Measurements from ENCODE around the gene KIF16B. TPM values are rescaled to one million over a fixed set of nuclear protein-coding genes. Genes with fewer than 3 reads are reported as not detected.
A peak's percentile ranks its signal among the peaks of the same experiment; 100 is the strongest.

KIF16B gene
- total and polyA plus RNA-seq, 4 experiments from 2014 or later = 3.2 to 12.0 (median 10.0) TPM

- ChIA-PET POLR2A (ENCODE audit: partially characterized antibody) (no interaction called here), CTCF (ENCODE audit: partially characterized antibody) (no interaction called here)
- no peak overlapping the region for H3K4me3 ChIP-seq (ENCODE audit: low read length in 2 of 2)
- intact Hi-C loops (cut with micrococcal nuclease) = no loop called here
- H3K27me3 ChIP-seq (ENCODE audit: insufficient read depth, low read length) = no peaks in the 10 kb centered on the region
- H3K27me3 Mint-ChIP-seq = no peaks in the 10 kb centered on the region
- no peaks in the 10 kb centered on the region for H3K36me3 ChIP-seq (ENCODE audit: insufficient read depth, low read length)
- no peak overlapping the region for H3K27ac ChIP-seq (ENCODE audit: low read depth, low read length)
- H3K36me3 Mint-ChIP-seq = peaks cover 13 to 47% of the 10 kb centered on the region in 2 donors
- no peaks in the 10 kb centered on the region for H3K9me3 Mint-ChIP-seq
- no peak overlapping the region for H3K4me3 Mint-ChIP-seq
- no peaks in the 10 kb centered on the region for H3K4me1 Mint-ChIP-seq
- H3K9me3 ChIP-seq (ENCODE audit: control insufficient read depth in 1 of 2, low read length in 2 of 2) = no peaks in the 10 kb centered on the region
- no peak for DNase-seq
- no peak overlapping the region for H3K27ac Mint-ChIP-seq
- H3K4me1 ChIP-seq (ENCODE audit: insufficient read depth, low read length) = no peaks in the 10 kb centered on the region
These were observed 223.6 kb downstream of the KIF16B start for GRCh38 chr20:16349523-16350260.

GRCh38 chr20:16346956-16347355 lies 226.3 kb downstream of the KIF16B start:
- peaks cover 14 to 56% of the 10 kb centered on the region in 2 donors for H3K36me3 Mint-ChIP-seq
- H3K4me3 Mint-ChIP-seq = no peak overlapping the region
- CTCF ChIA-PET (ENCODE audit: partially characterized antibody) = no interaction called here
- Histone ChIP-seq H3K4me1 (ENCODE audit: insufficient read depth, low read length) (no peaks in the 10 kb centered on the region), H3K27ac (ENCODE audit: low read depth, low read length) (no peak overlapping the region), H3K27me3 (ENCODE audit: insufficient read depth, low read length) (no peaks in the 10 kb centered on the region), H3K36me3 (ENCODE audit: insufficient read depth, low read length) (no peaks in the 10 kb centered on the region), H3K4me3 (ENCODE audit: low read length in 2 of 2) (no peak overlapping the region), H3K9me3 (ENCODE audit: control insufficient read depth in 1 of 2, low read length in 2 of 2) (no peaks in the 10 kb centered on the region)
- POLR2A ChIA-PET (ENCODE audit: partially characterized antibody) = no interaction called here
- H3K27ac Mint-ChIP-seq = no peak overlapping the region
- no peaks in the 10 kb centered on the region for H3K27me3 Mint-ChIP-seq
- no peaks in the 10 kb centered on the region for H3K9me3 Mint-ChIP-seq
- H3K4me1 Mint-ChIP-seq = no peaks in the 10 kb centered on the region
- no peak for DNase-seq
- intact Hi-C loops (cut with micrococcal nuclease) = no loop called here

- peaks cover 0 to 4% of the 10 kb centered on the region in 2 donors for H3K9me3 ChIP-seq (ENCODE audit: control insufficient read depth in 1 of 2, low read length in 2 of 2)
- no peak overlapping the region for H3K27ac ChIP-seq (ENCODE audit: low read depth, low read length)
- no peak for DNase-seq
- H3K4me3 ChIP-seq (ENCODE audit: low read length in 2 of 2) = no peak overlapping the region
- no peak overlapping the region for H3K4me3 Mint-ChIP-seq
- intact Hi-C loops (cut with micrococcal nuclease) = no loop called here
- peaks cover 38 to 54% of the 10 kb centered on the region in 2 donors for H3K36me3 Mint-ChIP-seq
- H3K9me3 Mint-ChIP-seq = peaks cover 0 to 33% (median 20%) of the 10 kb centered on the region in 8 donors
- CTCF ChIA-PET (ENCODE audit: partially characterized antibody) = no interaction called here
- H3K4me1 Mint-ChIP-seq = no peaks in the 10 kb centered on the region
- no peaks in the 10 kb centered on the region for H3K27me3 Mint-ChIP-seq
- no peaks in the 10 kb centered on the region for H3K36me3 ChIP-seq (ENCODE audit: insufficient read depth, low read length)
- H3K27ac Mint-ChIP-seq = no peak overlapping the region
- no peaks in the 10 kb centered on the region for H3K4me1 ChIP-seq (ENCODE audit: insufficient read depth, low read length)
- POLR2A ChIA-PET (ENCODE audit: partially characterized antibody) = no interaction called here
- no peaks in the 10 kb centered on the region for H3K27me3 ChIP-seq (ENCODE audit: insufficient read depth, low read length)
These were observed 235.5 kb downstream of the KIF16B start for GRCh38 chr20:16337707-16338106.

GRCh38 chr20:16327606-16328005 lies 245.6 kb downstream of the KIF16B start:
- CTCF ChIA-PET (ENCODE audit: partially characterized antibody) = no interaction called here
- Histone ChIP-seq H3K4me3 (ENCODE audit: low read length in 2 of 2) (no peak overlapping the region), H3K27ac (ENCODE audit: low read depth, low read length) (no peak overlapping the region), H3K27me3 (ENCODE audit: insufficient read depth, low read length) (no peaks in the 10 kb centered on the region), H3K9me3 (ENCODE audit: control insufficient read depth in 1 of 2, low read length in 2 of 2) (no peaks in the 10 kb centered on the region), H3K4me1 (ENCODE audit: insufficient read depth, low read length) (no peaks in the 10 kb centered on the region), H3K36me3 (ENCODE audit: insufficient read depth, low read length) (peaks cover 5% of the 10 kb centered on the region)
- Mint-ChIP-seq H3K4me3 (no peak overlapping the region), H3K9me3 (peaks cover 0 to 27% (median 8%) of the 10 kb centered on the region in 8 donors), H3K36me3 (peaks cover 65 to 70% of the 10 kb centered on the region in 2 donors), H3K4me1 (no peaks in the 10 kb centered on the region), H3K27ac (no peak overlapping the region), H3K27me3 (no peaks in the 10 kb centered on the region)
- POLR2A ChIA-PET (ENCODE audit: partially characterized antibody) = no interaction called here
- no peak for DNase-seq
- intact Hi-C loops (cut with micrococcal nuclease) = no loop called here

GRCh38 chr20:16321291-16321690 lies 252.0 kb downstream of the KIF16B start:
- peaks cover 0 to 14% (median 2%) of the 10 kb centered on the region in 8 donors for H3K9me3 Mint-ChIP-seq
- no peaks in the 10 kb centered on the region for H3K4me1 Mint-ChIP-seq
- H3K27ac Mint-ChIP-seq = no peak overlapping the region
- intact Hi-C loops (cut with micrococcal nuclease) = no loop called here
- Histone ChIP-seq H3K27ac (ENCODE audit: low read depth, low read length) (no peak overlapping the region), H3K9me3 (ENCODE audit: control insufficient read depth in 1 of 2, low read length in 2 of 2) (no peaks in the 10 kb centered on the region), H3K36me3 (ENCODE audit: insufficient read depth, low read length) (no peaks in the 10 kb centered on the region), H3K4me1 (ENCODE audit: insufficient read depth, low read length) (no peaks in the 10 kb centered on the region), H3K4me3 (ENCODE audit: low read length in 2 of 2) (no peak overlapping the region), H3K27me3 (ENCODE audit: insufficient read depth, low read length) (no peaks in the 10 kb centered on the region)
- H3K36me3 Mint-ChIP-seq = peaks cover 42 to 60% of the 10 kb centered on the region in 2 donors
- ChIA-PET POLR2A (ENCODE audit: partially characterized antibody) (no interaction called here), CTCF (ENCODE audit: partially characterized antibody) (interaction anchor here (0.5 kb wide), 1 partner anchor 1578 kb away, joined by 3 read pairs; no protein-coding TSS in a partner anchor)
- H3K27me3 Mint-ChIP-seq = no peaks in the 10 kb centered on the region
- DNase-seq = no peak
- H3K4me3 Mint-ChIP-seq = no peak overlapping the region

GRCh38 chr20:16317445-16318362 lies 255.5 kb downstream of the KIF16B start:
- peaks cover 0 to 2% (median 0%) of the 10 kb centered on the region in 8 donors for H3K9me3 Mint-ChIP-seq
- no peaks in the 10 kb centered on the region for H3K9me3 ChIP-seq (ENCODE audit: control insufficient read depth in 1 of 2, low read length in 2 of 2)
- ChIA-PET CTCF (ENCODE audit: partially characterized antibody) (no interaction called here), POLR2A (ENCODE audit: partially characterized antibody) (no interaction called here)
- peaks cover 52 to 73% of the 10 kb centered on the region in 2 donors for H3K36me3 Mint-ChIP-seq
- no peak overlapping the region for H3K27ac ChIP-seq (ENCODE audit: low read depth, low read length)
- no peaks in the 10 kb centered on the region for H3K4me1 ChIP-seq (ENCODE audit: insufficient read depth, low read length)
- no peak overlapping the region for H3K27ac Mint-ChIP-seq
- no peaks in the 10 kb centered on the region for H3K36me3 ChIP-seq (ENCODE audit: insufficient read depth, low read length)
- no peaks in the 10 kb centered on the region for H3K4me1 Mint-ChIP-seq
- no peak for DNase-seq
- peak overlapping the region in 1 of 8 donors; percentile 24 for H3K4me3 Mint-ChIP-seq
- no peak overlapping the region for H3K4me3 ChIP-seq (ENCODE audit: low read length in 2 of 2)
- intact Hi-C loops (cut with micrococcal nuclease) = no loop called here
- H3K27me3 ChIP-seq (ENCODE audit: insufficient read depth, low read length) = no peaks in the 10 kb centered on the region
- H3K27me3 Mint-ChIP-seq = no peaks in the 10 kb centered on the region

- Histone ChIP-seq H3K27ac (ENCODE audit: low read depth, low read length) (no peak overlapping the region), H3K36me3 (ENCODE audit: insufficient read depth, low read length) (no peaks in the 10 kb centered on the region), H3K4me1 (ENCODE audit: insufficient read depth, low read length) (no peaks in the 10 kb centered on the region), H3K4me3 (ENCODE audit: low read length in 2 of 2) (no peak overlapping the region), H3K27me3 (ENCODE audit: insufficient read depth, low read length) (no peaks in the 10 kb centered on the region), H3K9me3 (ENCODE audit: control insufficient read depth in 1 of 2, low read length in 2 of 2) (no peaks in the 10 kb centered on the region)
- Mint-ChIP-seq H3K27me3 (no peaks in the 10 kb centered on the region), H3K36me3 (peaks cover 63 to 80% of the 10 kb centered on the region in 2 donors), H3K27ac (no peak overlapping the region), H3K4me1 (no peaks in the 10 kb centered on the region), H3K9me3 (peaks cover 0 to 5% (median 0%) of the 10 kb centered on the region in 8 donors), H3K4me3 (no peak overlapping the region)
- intact Hi-C loops (cut with micrococcal nuclease) = no loop called here
- ChIA-PET POLR2A (ENCODE audit: partially characterized antibody) (no interaction called here), CTCF (ENCODE audit: partially characterized antibody) (no interaction called here)
- no peak for DNase-seq
These were observed 256.7 kb downstream of the KIF16B start for GRCh38 chr20:16316513-16316912.
